HG02981 (cell line): Measurements from ENCODE around the gene BPIFB6.

Experiments
- ATAC-seq: cut with Tn5 transposase; IDR thresholded peaks from one replicate; pipeline ENCODE4 v1.9.1; 2021; ENCODE audit warnings: mild to moderate bottlenecking, moderate library complexity; ENCODE audit not compliant: unreplicated experiment

BPIFB6 gene

DNA sequence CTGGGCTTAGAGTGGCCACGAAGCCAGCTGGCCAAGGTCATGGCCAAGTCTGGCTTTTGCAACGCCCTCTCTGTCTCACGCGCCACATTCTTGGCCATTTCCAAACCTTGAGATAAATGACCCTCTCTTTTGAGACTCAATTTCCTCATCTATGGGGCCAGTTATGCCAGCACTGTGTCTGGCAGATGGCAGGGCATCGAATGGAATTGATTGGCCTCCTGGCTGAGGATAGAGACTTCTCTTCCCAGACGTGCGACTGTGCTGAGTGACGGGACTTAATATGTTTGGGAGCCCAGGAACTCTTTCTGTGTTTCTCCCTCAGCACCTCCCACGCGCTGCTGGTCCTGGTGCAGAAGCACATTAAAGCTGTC lies 16.3 kb upstream of the BPIFB6 start:
- no peak for ATAC-seq

DNA sequence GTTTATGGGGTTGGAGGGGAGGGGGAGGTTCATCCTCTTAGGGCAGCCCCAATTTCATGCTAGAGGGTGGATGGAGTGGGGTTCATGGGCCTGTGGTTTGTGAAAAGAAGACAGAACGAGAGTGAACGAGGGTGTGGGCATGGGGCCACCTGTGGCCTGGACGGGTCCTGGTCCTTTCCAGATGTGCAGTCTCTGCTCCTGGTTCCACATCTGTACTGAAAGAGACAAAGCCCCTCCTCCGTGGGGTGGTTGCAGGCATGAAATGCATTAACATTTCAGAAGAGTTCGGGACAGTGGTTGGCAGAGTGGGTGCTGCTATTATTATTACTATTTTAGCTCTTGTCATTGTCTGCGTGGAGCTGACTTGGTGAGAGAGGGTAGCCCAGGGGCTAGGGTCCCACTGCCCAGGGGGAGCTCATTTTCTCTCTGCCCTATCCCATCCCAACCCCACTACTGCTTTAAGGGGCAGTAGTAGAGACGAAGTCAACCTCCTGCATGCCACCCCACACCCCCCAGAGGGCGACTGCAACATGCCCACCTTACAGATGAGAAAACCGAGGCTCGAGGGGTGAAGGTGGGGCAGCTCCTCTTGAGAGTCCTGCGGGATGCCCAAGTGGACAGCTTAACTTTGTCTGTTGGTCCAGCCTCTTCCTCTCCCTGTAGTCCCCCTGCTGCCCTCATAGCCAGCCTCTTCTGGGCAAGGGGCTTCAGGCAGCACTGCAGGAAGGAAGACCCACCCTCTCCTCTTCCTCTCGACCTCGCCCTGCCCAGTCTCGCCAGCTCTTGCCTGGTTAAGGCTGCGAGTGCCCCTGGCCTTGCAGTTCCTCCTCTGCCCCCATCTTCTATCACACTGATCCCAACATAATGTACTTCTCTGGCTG lies 15.5 kb upstream of the BPIFB6 start:
- no peak for ATAC-seq

DNA sequence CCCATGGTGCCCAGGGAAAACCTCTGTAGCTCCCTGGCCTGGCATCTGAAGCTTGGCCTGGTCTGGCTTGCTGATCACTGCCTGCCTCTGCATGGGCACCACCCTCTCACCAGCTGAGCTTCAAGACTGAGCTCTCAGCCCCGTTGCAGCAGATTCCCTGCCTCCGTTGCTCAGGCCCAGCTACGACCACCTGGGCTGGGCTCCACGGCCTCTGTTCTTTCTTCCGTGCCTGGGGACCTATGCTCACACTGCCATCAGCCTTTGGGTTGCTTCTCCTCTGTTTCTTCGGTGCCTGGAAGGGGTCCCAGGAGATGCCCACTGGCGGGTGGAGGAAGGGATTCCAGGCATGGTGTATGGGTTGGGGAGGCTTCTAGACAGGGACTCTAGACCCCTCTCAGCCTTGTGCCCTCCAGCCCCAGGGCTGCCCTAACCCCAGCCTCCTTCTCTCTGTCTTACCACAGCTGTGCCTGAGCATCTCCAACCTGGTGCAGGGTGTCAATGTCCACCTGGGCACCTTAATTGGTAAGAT lies 14.8 kb upstream of the BPIFB6 start:
- ATAC-seq: no peak

DNA sequence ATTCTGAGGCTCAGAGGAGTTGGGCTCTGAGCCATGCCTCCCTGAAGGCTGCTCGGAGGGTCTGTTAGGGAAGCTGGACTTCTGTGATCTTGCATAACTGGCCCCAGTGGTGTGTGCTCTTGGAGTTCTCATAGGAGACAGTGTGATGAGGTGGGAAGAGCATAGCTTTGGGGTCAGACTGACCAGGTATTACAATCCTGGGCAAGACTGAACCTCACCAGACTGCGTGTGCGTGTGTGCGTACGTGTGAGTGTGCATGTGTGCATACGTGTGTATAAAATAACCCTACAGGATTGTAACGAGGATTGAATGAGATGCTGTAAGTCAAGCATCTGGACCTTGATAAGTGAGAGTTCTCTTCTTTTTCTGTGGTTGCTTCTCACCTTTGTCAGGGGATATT lies 13.9 kb upstream of the BPIFB6 start:
- ATAC-seq: no peak

DNA sequence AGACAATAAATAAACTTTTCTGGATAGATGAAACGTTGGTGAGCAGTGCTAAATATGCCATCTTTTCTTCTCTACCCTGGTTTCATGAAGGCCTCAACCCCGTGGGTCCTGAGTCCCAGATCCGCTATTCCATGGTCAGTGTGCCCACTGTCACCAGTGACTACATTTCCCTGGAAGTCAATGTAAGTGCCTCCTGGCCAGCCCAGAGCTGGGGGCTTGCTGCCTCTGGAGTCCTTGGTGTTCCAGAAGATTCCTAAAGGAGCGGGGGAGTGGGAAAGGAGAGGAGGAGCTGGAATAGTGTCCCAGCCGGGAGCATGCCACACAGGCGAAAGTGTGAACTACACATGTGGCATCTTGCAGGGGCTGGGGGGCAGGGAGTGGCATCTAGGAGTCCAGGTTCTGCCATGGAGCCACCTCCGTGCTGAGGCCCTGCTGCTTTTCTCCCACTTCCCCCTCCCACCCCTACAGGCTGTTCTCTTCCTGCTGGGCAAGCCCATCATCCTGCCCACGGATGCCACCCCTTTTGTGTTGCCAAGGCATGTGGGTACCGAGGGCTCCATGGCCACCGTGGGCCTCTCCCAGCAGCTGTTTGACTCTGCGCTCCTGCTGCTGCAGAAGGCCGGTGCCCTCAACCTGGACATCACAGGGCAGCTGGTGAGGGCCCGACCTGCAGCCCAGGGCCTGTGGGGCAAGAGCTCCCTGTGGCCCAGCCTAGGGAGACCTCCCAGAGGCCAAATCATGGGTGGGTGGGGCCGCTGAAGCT lies 13.1 kb upstream of the BPIFB6 start:
- no peak for ATAC-seq

DNA sequence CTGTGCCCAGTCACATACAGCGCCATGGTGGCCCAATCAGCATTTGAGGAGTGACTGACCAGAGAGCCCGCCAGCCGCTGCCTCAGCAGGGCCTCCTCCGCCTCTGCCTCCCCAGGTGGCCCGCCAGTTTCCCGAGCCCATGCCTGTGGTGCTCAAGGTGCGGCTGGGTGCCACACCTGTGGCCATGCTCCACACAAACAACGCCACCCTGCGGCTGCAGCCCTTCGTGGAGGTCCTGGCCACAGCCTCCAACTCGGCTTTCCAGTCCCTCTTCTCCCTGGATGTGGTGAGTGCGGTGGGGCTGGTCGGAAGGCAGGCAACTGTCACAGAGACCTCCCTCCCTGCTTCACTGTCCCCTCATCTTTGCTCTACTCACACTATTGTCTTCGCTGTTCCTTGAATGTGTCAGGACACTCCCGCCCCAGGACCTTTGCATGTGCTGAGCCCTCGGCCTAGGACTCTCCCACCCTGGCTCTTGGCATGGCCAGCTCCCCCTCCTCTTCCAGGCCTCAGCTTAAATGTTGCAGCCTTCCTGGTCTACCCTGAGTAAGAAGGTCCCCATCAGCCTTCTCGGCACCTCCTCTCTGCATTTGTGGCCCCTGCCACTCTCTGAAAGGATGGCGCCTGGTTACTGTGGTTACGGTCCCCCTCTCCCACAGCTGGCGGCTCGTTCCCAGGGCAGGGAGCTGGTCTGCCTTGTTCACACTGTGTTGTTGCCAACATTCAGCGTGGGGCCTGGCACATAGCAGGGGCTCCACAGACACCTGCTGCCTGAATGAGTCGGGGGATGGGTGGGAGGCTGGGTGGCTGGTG lies 11.8 kb upstream of the BPIFB6 start:
- ATAC-seq: no peak

DNA sequence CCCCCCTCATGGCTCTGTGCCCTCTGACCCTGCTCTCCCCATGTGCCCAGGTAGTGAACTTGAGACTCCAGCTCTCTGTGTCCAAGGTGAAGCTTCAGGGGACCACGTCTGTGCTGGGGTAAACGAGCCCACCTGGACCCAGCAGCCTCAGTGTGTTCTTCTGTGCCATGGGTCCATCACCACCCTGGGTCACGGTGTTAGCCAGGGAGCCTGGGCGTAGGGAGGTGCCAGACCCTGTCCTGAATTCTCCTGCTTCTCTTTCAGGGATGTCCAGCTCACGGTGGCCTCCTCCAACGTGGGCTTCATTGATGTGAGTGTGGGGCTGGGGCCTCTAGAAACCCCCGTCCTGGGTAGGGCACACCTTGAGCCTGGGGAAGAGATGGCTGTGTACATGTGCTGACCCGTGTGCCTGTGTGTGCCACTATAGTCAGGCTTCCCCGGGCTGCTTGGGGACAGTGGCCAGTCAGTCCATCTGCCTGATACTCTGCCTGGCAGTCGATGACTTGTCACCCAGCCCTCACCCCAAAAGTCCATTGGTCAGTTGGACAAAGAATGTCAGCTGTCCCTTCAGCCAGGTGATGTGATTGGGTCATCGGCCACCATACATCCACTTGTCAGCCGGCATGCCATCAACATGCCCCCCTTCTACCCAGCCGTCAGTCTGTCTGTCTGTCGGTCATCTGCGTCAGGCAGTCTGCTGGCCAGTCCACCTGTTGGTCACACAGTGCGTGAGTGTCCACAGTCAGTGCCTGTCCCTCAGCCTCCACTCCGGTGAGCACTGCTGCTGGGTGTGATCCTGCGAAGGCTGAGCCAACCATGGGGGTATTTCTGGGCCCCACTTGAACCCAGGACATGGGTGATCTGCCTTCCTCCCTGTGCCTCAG lies 10.9 kb upstream of the BPIFB6 start:
- no peak for ATAC-seq

DNA sequence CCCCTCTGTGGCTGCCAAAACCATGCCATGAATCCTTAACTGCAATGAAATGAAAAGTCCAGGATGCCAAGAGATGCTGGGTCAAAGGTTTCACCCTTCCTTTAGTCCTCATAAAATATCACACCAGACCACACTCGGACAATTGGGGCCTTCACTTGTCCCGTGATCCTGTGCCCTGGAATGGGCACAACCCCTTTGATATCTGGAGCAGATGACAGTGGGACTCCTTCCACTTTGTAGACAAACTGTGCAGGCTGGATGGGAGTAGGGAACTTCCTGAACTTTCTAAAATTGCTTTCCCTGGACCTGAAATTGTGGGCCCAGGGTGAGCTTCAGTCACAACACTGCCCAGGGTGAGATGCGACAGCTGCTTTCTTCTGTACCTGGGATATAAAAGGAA lies 9.6 kb upstream of the BPIFB6 start:
- no peak for ATAC-seq

DNA sequence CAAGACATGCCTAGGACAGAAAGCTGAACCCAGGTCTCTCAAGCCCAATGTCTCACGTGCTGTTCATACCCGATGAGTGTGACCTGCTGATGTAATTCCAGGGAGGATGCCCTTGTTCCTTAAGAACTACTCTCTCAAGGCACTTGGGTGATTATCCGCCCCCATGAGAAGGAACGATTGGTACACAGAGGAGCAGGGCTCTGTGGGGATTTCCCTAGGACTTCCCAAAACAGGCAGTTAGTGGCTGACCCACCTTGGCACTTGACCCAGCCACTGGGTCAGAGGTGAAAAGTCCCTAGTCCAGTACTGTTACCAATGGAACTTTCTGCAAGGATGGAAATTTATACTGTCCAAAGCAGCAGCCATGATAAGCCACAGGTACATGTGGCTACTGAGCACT lies 9.2 kb upstream of the BPIFB6 start:
- no peak for ATAC-seq

DNA sequence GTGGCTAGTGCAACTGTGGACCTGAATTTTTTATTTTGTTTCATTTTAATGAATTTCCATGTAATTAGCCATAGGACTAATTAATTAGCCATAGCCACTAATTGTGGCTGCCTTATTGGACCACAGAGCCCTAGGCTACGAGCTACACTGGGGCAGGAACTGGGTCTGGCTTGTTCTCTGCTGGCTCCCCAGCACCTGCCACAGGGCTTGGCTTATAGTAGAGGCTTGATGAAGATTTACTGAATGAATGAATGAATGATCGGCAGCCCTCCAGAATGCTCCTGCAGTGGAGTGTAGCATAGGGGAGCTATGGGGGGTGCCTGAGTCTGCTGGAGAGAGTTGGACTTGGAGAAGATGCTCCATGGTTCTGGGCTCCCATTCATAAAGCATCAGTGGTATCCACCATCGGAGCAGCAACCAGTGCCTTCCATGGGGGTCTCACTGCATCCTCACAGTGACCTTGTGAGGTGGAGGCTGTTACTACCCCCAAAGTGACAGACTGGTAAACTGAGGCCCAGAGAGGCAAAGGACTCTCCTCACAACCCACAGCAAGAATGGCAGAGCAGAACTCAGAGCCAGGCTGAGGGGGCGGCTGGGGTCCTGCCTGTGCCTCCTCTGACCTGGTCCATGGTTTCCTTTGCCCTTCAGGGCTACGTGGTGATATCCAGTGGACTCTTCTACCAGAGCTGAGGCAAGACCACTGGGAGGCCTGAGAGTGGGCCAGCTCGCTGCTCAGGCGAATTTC lies 8.6 kb upstream of the BPIFB6 start:
- no peak for ATAC-seq

DNA sequence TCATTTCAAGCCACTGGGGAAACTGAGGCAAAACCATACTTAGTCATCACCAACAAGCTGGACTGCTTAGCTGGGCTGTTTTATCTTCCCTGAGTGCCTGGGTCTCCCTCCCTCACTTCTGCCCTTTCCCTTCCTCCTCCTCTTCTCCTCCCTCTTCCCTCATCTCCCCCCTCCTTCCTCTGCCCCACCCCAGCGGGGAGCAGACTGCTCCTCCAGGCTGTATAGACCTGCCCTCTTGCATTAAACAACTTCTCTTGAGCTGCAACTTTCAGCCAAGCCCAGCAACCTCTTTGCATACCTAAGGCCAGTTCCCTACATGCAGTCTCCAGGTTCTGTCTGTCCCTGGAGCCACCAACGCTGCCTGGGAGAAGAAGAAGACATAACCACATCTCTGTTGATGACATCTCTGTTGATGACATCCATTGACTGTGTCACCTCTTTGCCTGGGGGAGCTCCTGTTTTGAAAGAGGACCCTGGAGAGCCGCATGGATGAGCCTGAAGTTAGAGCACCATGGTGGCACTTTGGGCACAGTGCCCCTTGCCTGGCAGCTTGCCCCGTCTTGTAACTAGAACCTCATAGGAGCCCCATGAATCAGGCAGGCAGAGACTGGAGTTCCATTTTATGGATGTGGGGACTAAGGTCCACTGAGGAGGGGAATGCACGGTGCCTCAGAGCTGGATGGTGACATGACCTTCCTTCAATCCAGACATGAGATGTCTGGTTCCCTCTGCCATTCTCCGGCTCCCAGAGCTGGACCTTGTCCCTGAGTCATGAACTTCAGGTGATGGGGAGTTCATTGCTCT lies 7.8 kb upstream of the BPIFB6 start:
- ATAC-seq: no peak

DNA sequence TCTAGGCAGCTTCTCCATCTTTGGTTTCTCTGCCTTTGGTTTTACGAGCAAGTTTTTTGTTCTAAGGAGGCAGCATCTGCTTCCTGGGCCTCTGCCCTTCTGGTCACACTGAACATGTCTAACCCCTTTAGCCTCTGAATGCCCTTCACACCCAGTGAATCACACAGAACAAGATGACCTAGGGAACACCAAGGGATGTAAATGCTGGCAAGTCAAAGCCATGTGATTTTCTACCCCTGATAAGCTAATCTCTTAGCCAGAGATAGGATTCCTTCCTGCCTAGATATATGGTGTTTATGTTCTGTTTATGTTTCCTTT lies 7.2 kb upstream of the BPIFB6 start:
- no peak for ATAC-seq

DNA sequence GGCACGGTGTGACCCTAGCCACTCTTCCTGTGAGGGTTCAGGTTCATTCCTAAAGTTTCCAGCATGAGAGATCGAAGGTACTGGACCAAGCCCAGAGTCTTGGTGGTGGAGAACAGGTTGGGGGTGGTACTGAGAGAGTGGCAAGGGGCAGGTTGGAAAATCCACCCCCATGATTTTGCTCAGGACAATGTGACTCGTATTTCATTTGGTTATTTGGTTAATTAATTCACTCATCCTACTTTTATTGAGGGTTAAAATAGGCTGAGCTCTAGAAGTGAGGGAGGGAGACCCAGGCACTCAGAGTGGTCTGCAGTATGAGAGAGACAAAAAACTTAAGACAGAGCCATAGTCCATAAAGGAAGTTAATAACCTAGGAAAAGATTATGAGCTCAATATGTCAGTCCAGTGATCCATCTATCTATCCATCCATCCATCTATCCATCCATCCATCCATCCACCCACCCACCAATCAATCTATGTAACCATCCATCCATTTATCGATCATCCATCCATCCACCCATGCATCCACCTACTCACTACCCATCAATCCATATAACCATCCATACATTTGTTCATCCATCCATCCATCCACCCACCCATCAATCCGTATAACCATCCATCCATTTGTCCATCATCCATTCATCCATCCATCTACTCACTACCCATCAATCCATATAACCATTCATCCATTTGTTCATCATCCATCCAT lies 6.7 kb upstream of the BPIFB6 start:
- no peak for ATAC-seq

DNA sequence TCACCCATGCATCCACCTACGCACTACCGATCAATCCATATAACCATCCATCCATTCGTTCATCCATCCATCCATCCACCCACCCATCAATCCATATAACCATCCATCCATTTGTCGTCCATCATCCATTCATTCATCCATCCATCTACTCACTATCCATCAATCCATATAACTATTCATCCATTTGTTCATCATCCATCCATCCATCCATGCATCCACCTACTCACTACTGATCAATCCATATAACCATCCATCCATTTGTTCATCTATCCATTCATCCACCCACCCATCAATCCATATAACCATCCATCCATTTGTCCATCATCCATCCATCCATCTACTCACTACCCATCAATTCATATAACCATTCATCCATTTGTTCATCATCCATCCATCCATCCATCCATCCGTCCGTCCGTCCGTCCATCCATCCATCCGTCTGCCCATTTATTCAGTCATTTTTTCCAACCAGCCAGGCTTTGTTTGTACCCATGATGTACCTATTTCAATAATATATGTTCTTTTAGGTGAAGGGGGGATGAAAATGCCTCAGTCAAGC lies 6.1 kb upstream of the BPIFB6 start:
- no peak for ATAC-seq

DNA sequence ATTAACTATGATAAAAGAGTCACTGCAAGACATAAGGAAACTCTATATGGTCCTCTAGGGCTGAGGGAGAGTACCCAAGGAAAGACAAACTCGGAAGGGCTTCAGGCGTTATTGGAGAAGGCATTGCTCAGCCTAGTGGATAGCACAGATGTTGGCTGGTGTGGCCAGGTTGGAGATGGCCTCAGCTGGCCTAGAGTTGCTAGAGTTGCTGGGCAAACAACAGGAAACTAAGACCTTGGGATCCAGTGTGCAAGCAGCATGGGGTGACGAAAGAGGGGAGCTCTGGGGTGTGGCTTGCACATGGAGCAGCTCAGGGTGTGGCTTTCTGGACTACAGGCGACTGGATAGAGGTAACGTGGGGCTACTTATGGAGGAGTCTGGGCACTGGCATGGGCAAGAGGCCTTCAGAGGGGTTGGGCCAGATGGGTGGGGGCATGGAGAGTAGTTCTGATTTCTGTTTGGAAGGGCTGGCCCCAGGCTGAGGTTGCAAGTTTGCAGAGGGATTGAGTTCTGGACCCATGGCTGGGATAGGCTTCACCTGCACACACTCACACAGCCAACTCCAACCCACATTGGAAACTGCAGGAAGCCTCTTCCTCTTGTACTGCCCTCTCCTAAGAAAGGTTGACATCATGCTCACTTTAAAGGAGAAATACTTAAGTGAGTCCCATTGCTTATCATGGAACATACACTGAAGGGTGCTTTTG lies 5.2 kb upstream of the BPIFB6 start:
- ATAC-seq: no peak

DNA sequence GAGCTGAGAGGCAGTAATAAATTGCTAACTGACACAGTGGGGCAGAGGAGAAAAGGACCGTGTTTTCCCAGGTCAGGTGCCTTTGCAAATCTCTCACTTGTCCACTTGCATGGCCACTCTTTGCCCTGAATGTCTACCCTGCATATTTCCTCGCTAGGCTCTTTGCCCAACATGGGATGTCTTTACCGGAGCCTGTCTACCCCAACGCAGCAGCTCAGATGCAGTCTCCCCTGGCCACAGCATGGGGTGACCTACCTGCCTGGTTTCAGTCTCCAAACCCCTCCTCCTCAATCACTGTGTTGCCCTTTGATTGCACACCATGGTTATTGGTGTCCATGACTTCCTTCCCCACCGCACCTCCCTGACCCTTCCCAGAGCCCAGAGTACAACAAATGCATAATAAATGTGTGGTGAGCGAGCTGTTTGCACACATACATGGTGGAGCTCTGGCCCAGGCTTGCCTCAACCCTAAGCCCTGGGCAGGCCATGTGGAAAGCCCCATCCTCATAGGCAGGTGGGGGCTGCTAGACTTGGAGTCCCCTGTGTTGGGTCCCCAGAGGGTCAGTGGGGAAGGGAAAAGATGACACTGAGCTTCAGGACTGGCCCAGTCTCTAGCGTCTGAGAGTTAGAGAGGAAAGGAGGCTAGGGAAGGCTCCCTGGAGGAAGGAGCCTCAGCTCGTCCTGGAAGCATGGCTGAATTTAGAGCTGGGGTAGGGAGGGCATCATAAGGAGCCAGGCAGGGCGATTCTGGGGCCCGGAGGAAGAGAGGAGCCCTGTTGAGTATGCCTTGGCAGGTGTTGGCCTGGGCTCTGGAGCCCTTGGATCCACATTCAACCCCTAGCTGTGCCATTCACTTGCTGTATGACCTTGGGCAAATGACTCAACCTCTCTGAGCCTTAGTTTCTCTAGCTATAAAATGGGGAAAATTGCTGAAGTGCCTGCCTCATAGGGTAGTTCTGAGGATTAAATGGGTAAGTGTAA lies 4.4 kb upstream of the BPIFB6 start:
- no peak for ATAC-seq
